ENCODE results near the gene SMG5.
"Not testable (repeated sequence)": the region's sequence is repeated elsewhere in the genome, so short reads cannot be mapped to it uniquely, and the experiment has no call there.

The SMG5 gene

GRCh38 chr1:156242738-156243137 is 39.9 kb downstream of the SMG5 start:
- DNase-seq, result no peak

DNA sequence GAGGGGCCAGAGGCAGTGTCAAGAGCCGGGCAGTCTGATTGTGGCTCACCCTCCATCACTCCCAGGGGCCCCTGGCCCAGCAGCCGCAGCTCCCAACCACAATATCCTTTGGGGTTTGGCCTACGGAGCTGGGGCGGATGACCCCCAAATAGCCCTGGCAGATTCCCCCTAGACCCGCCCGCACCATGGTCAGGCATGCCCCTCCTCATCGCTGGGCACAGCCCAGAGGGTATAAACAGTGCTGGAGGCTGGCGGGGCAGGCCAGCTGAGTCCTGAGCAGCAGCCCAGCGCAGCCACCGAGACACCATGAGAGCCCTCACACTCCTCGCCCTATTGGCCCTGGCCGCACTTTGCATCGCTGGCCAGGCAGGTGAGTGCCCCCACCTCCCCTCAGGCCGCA is 40.7 kb downstream of the SMG5 start, which contains the start of gene BGLAP:
Gene BGLAP (plus strand): TSS at position 259 of the 400 bp plus-strand sequence. CDS start 48 bp downstream, at position 307.
- DNase-seq, result no peak

GRCh38 chr1:156241311-156241811 is 41.3 kb downstream of the SMG5 start:
- DNase-seq, result no peak

DNA sequence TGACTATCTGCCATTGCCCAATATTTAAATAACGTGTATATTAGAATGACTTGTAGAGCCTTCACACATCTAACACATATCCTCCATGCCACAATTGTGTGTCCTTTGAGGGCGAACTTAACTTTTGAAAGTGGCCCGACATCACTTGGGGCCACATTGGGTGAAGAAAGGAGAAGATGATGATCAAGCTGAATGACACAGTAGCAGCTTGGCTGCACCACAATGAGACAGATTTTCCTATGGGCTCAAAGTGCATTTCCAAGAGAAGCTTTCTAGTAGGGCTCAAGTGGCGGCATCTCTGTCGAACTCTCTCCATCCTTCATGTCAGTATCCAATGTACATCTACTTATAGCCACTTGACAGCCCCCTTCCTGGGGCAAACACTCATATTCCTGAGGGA is 44.4 kb downstream of the SMG5 start:
- no peak for DNase-seq

DNA sequence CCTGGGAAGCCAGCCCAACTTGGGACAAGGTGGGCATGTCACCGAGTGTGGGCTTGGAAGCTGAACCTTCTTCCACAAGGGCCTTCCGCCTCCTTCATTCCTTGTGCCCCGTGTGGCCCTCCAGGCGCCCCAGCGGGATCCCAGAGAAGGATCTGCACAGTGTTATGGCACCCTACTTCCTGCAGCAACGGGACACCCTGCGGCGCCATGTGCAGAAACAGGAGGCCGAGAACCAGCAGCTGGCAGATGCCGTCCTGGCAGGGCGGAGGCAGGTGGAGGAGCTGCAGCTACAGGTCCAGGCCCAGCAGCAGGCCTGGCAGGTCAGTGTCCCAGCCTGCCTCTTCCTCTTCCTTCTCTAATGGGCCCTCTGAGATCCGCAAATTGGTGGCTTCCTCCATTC is 46.5 kb downstream of the SMG5 start:
- DNase-seq, result no peak

- no peak for DNase-seq
Measured at GRCh38 chr1:156233426-156234127, 49.0 kb downstream of the SMG5 start.

DNA sequence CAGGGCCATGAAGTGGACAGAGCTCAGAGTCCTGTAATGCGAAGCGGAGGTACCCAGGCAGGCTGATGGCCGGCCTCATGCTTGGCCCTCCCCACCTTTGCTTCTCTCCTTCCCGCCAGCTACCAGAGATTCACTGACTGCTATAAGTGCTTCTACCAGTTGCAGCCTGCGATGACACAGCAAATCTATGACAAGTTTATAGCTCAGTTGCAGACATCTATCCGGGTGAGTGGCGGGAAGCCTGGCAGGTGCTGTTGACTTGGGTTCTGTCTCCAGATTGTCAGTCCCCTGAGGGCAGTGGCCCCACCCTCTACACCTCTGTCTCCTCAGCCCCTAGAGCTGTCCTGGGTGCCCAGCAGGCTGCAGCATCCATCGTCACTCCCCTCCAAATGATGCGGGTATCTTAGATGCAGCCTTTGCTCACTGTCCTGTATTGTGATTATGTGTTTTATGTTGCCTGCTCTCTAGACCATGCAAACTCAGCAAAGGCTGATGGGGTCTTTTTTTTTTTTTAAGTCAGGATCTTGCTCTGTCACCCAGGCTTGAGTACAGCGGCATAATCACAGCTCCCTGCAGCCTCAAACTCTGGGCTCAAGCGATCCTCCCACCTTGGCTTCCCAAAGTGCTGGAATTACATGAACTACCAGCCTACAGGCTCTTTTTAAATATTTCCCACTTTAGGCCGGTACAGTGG is 50.3 kb downstream of the SMG5 start:
- DNase-seq, result no peak

- DNase-seq, result no peak
Measured at GRCh38 chr1:156230473-156230837, 52.2 kb downstream of the SMG5 start.

DNA sequence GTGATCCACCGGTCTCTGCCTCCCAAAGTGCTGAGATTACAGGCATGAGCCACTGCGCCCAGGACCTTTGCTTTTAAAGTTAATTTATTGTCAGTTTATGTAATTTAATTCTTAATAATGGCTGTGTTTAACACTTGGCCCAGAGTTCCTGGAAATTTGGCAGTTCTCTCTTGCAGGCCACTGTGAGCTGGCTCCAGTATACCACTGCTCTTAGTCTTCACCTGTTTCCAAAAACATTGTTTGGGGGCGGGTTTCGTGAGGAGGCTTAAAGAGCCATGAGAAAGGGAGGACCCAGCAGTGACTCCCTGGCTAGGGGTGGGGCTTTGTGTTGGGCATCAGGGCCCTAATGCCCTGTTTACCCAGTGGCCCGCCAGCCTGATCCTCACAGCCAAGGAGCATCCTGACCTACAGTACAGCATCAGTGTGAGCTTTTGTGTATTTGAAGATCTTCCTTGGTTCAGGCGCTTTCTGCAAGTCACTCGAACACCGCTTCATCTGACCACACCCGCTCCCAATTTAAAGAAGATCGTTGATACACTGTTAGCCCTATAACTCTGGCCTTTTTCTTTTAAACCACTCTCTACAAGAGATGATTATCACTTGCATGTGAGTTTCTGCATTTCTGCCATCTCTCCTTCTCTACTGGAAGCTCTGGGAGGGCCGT is 52.7 kb downstream of the SMG5 start:
- no peak for DNase-seq

- no peak for DNase-seq
Measured at GRCh38 chr1:156228501-156228900, 54.1 kb downstream of the SMG5 start.

GRCh38 chr1:156226782-156227181 is 55.8 kb downstream of the SMG5 start:
- DNase-seq, result no peak

GRCh38 chr1:156226116-156226538 is 56.5 kb downstream of the SMG5 start:
- DNase-seq, result no peak

DNA sequence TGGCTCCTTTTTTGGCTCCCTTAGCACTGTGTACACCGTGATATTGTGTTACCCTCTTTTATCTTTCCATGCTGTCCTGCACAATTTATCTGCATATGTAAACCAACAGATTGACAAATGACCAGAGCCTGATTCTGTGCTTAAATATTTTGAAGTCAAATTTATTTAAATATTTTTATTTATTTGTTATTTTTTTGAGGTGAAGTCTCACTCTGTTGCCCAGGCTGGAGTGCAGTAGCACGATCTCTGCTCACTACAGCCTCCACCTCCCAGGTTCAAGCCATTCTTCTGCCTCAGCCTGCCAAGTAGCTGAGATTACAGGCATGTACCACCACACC is 57.0 kb downstream of the SMG5 start:
- DNase-seq, result no peak

DNA sequence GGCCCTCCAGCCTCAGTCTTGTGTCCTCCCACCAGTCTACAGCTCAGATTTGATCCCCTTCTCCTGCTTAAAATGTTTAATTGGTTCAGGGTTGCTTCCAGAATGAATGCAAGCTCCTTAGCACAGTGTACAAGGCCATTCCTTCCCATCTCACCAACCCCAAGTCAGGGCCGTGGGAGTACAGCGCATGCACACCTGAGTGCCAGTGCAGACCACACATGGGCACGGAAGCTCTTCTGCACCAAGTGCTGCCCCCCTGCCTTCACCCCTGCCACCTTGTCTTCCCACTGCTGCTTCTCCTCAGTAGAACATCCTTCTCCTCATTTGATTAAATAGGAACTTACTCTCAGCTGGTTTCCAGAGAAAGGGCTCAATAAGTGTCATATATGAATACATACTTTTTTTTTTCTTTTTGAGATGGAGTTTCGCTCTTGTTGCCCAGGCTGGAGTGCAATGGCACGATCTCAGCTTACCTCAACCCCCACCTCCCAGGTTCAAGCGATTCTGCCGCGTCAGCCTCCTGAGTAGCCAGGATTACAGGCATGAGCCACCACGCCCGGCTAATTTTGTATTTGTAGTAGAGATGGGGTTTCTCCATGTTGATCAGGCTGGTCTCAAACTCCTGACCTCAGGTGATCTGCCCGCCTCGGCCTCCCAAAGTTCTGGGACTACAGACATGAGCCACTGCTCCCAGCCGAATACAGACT is 60.5 kb downstream of the SMG5 start:
- no peak for DNase-seq

- no peak for DNase-seq
Measured at GRCh38 chr1:156220226-156220625, 62.4 kb downstream of the SMG5 start.

DNA sequence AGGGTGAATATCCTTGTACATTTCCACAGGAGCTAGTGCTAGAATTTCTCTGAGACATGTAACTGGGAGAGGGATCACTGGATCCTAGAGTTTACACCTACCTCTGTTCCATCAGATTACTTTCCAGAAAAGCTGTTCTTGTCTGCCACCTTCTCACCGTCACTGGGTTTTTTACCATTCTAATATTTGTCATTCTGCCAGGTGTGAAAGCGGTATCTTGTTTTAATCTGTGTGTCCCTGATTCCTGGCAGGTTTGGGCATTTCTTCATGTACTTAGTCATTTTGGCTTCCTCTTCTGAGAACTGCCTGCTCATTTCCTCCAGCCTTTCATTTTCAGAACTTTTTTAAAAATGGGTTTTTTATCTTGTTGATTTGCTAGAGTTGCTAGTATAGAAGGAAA is 64.8 kb downstream of the SMG5 start:
- no peak for DNase-seq

DNA sequence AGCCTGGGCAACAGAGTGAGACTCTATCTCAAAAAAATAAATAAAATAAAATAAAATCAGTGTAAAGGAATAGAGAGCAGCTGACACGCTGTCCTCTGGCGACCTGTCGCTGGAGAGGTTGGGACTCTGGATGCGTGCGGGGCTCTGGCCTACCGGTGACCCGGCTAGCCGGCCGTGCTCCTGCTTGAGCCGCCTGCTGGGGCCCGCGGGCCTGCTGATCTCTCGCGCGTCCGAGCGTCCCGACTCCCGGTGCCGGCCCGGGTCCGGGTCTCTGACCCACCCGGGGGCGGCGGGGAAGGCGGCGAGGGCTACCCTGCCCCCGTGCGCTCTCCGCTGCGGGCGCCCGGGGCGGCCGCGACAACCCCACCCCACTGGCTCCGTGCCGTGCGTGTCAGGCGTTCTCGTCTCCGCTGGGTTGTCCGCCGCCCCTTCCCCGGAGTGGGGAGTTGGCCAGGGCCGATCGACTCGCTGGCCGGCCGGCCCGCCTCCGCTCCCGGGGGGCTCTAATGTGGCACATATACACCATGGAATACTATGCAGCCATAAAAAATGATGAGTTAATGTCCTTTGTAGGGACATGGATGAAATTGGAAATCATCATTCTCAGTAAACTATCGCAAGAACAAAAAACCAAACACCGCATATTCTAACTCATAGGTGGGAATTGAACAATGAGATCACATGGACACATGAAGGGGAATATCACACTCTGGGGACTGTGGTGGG is 66.1 kb downstream of the SMG5 start:
- DNase-seq, result not testable (repeated sequence)

GRCh38 chr1:156214024-156214748 is 68.4 kb downstream of the SMG5 start:
- no peak for DNase-seq

DNA sequence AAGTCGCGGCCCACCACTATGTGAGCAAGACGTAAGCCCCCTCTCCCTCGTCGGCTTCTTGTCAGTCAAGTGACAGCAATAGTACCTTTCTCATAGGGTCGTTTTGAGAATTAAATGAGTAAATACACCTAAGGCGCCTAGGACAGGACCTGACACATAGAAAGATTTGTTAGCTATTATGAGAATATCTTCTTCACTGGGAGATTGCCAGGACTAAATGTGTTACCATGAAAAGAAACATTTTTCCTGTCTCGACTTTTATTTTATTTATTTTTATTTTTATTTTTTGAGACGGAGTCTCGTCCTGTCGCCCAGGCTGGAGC is 69.0 kb downstream of the SMG5 start:
- no peak for DNase-seq

DNA sequence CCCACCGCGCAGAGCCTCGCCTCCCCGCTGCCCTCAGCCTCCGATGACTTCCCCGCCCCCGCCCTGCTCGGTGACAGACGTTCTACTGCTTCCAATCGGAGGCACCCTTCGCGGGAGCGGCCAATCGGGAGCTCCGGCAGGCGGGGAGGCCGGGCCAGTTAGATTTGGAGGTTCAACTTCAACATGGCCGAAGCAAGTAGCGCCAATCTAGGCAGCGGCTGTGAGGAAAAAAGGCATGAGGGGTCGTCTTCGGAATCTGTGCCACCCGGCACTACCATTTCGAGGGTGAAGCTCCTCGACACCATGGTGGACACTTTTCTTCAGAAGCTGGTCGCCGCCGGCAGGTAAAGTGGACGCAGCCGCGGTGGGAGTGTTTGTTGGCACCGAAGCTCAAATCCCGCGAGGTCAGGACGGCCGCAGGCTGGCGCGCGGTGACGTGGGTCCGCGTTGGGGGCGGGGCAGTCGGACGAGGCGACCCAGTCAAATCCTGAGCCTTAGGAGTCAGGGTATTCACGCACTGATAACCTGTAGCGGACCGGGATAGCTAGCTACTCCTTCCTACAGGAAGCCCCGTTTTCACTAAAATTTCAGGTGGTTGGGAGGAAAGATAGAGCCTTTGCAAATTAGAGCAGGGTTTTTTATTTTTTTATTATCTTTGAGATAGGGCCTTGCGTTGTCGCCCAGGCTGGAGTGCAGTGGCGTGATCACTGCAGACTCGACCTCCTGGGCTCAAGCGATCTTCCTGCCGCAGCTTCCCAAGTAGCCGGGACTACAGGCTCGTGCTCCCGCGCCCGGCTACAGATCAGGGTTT is 69.6 kb downstream of the SMG5 start, which contains the start of gene PMF1:
Gene PMF1 (plus strand): TSS at position 175 of the 811 bp plus-strand sequence. CDS start 9 bp downstream, at position 184.
- DNase-seq, result peak; percentile 97

GRCh38 chr1:156212130-156212529 is 70.5 kb downstream of the SMG5 start:
- DNase-seq, result no peak
